Subcutaneous adipose tissue (tissue), 4 donors: ENCODE measurements around the gene EVA1A. TPM values are rescaled to one million over a fixed set of nuclear protein-coding genes. Genes with fewer than 3 reads are reported as not detected.

Source experiments
- total RNA-seq, 4 donors: library from RNA; depleted of rRNA; stranded (reverse); fragments of >200 nt; gene quantifications; one replicate each; pipeline ENCODE4 v1.1.0, GENCODE V29; 2016
- TF ChIP-seq, protein P1 (sequence below): fragments of 450-650 bp; IDR thresholded peaks from one replicate; pipeline ENCODE4 v1.5.1; 2016; ENCODE audit warnings: low read depth, mild to moderate bottlenecking, control low read depth, antibody characterized with exemption, moderate library complexity

Gene EVA1A
- total RNA-seq, 4 donors from 2014 or later: 0.33 to 1.9 TPM; not detected in 2

DNA sequence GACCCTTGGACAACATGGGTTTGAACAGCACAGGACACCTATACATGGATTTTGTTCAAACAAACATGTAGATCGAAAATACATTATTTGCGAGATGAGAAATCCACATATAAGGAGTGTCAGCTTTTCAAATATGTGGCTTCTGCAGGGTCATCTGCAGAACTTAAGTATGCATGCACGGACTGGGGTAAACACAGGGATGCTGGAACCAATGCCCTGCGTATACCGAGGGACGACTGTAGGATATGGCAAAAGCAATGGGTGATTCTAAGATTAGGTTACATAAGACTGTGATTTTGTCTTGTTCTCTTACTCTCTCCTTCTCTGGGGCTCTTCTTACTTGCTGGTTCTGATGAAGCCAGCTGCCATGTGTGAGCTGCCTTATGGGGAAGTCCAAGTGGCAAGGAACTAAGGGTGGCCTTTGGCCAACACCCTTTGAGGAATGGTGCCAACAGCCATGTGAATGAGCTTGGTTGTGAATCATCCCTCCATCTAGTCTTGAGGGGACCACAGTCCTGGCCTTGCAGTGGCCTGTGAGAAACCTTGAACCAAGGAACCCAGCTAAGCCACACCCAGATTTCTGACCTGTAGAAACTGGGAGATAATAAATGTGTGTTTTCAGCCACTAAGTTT is 66.5 kb downstream of the EVA1A start:
- TF ChIP-seq, protein P1, sequence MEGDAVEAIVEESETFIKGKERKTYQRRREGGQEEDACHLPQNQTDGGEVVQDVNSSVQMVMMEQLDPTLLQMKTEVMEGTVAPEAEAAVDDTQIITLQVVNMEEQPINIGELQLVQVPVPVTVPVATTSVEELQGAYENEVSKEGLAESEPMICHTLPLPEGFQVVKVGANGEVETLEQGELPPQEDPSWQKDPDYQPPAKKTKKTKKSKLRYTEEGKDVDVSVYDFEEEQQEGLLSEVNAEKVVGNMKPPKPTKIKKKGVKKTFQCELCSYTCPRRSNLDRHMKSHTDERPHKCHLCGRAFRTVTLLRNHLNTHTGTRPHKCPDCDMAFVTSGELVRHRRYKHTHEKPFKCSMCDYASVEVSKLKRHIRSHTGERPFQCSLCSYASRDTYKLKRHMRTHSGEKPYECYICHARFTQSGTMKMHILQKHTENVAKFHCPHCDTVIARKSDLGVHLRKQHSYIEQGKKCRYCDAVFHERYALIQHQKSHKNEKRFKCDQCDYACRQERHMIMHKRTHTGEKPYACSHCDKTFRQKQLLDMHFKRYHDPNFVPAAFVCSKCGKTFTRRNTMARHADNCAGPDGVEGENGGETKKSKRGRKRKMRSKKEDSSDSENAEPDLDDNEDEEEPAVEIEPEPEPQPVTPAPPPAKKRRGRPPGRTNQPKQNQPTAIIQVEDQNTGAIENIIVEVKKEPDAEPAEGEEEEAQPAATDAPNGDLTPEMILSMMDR: no peak

- TF ChIP-seq, protein P1: no peak
Measured at GRCh38 chr2:75493230-75493629, 67.5 kb downstream of the EVA1A start.

- TF ChIP-seq, protein P1: no peak
Measured at GRCh38 chr2:75491129-75491753, 69.5 kb downstream of the EVA1A start.

- TF ChIP-seq, protein P1: no peak
Measured at GRCh38 chr2:75489721-75490120, 71.0 kb downstream of the EVA1A start.

DNA sequence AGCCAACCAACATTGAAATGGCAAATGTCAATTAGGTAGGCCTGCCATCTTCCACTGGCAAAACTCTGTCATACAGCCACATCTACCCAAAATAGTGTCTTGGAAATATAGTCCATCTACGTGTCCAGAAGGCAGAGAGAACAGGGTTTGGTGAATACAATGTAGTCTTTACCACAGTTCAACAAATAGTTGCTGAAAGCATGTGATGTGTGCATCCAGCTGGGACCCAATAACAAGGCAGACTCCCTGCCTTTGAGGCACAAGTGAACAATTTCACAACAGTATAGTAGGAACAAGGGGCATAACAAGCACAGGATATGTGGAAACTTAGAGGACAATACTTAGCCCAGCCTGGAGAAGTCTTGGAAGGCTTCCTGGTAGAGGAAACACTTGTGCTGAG is 72.6 kb downstream of the EVA1A start:
- TF ChIP-seq, protein P1: no peak

DNA sequence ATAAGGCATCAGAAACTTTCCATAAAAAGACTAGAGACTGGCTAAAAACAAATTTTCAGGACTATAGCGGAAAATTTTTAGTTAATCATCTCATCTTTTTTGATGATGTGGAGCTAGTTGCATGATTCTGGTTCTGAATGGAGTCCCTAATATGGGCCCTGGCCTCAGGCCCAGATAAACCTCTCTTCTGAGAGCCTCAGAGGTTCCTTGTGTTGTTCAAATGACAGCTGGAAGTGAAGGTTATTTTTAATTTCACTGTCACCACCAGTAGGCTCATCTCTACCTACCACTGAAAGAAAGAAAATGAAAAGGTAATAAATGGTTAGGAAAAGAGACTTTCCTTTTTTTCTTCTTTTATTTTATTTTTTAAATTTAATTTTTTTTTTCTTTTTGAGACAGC is 75.9 kb downstream of the EVA1A start:
- TF ChIP-seq, protein P1: no peak

- TF ChIP-seq, protein P1: no peak
Measured at GRCh38 chr2:75483878-75484277, 76.9 kb downstream of the EVA1A start.
